ENCODE data around the gene ADAM11.

- no peak for TF ChIP-seq CTCF (IDR thresholded peaks at IDR 0.05 in 2 of 3, conservative IDR thresholded peaks at IDR 0.05 in 1 of 3; ENCODE audit: insufficient read depth in 2 of 3, low read depth in 1 of 3, low read length in 3 of 3)
- TF ChIP-seq, protein P1, sequence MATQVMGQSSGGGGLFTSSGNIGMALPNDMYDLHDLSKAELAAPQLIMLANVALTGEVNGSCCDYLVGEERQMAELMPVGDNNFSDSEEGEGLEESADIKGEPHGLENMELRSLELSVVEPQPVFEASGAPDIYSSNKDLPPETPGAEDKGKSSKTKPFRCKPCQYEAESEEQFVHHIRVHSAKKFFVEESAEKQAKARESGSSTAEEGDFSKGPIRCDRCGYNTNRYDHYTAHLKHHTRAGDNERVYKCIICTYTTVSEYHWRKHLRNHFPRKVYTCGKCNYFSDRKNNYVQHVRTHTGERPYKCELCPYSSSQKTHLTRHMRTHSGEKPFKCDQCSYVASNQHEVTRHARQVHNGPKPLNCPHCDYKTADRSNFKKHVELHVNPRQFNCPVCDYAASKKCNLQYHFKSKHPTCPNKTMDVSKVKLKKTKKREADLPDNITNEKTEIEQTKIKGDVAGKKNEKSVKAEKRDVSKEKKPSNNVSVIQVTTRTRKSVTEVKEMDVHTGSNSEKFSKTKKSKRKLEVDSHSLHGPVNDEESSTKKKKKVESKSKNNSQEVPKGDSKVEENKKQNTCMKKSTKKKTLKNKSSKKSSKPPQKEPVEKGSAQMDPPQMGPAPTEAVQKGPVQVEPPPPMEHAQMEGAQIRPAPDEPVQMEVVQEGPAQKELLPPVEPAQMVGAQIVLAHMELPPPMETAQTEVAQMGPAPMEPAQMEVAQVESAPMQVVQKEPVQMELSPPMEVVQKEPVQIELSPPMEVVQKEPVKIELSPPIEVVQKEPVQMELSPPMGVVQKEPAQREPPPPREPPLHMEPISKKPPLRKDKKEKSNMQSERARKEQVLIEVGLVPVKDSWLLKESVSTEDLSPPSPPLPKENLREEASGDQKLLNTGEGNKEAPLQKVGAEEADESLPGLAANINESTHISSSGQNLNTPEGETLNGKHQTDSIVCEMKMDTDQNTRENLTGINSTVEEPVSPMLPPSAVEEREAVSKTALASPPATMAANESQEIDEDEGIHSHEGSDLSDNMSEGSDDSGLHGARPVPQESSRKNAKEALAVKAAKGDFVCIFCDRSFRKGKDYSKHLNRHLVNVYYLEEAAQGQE (IDR thresholded peaks at IDR 0.05; ENCODE audit: borderline replicate concordance) = no peak
- TF ChIP-seq, protein P1 (CRISPR knock-in tag; IDR thresholded peaks at IDR 0.05; ENCODE audit: low read depth) = no peak
- TF ChIP-seq SP1 (CRISPR knock-in tag; IDR thresholded peaks at IDR 0.05) = no peak
- TF ChIP-seq, protein P2, sequence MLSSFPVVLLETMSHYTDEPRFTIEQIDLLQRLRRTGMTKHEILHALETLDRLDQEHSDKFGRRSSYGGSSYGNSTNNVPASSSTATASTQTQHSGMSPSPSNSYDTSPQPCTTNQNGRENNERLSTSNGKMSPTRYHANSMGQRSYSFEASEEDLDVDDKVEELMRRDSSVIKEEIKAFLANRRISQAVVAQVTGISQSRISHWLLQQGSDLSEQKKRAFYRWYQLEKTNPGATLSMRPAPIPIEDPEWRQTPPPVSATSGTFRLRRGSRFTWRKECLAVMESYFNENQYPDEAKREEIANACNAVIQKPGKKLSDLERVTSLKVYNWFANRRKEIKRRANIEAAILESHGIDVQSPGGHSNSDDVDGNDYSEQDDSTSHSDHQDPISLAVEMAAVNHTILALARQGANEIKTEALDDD (IDR thresholded peaks at IDR 0.05) = no peak
- TF ChIP-seq MXI1 (IDR thresholded peaks at IDR 0.05; ENCODE audit: low read depth, low read length) = no peak
- no peak for TF ChIP-seq MYC (IDR thresholded peaks at IDR 0.05; ENCODE audit: low read depth, low read length)
- no peak for TF ChIP-seq MYC (CRISPR knock-in tag; IDR thresholded peaks at IDR 0.05; ENCODE audit: borderline replicate concordance, low read depth)
- no peak for TF ChIP-seq ESRRA (IDR thresholded peaks at IDR 0.05; ENCODE audit: borderline replicate concordance, low read depth)
- no peak for TF ChIP-seq PTBP1 (IDR thresholded peaks at IDR 0.05; ENCODE audit: low read depth, low read length)
- no peak for TF ChIP-seq ZNF324 (CRISPR knock-in tag; IDR thresholded peaks at IDR 0.05)
- TF ChIP-seq CBX8 (IDR thresholded peaks at IDR 0.05; ENCODE audit: borderline replicate concordance, extremely low read depth, low read depth, low read length, poor library complexity, severe bottlenecking) = no peak
- TF ChIP-seq SIN3B (IDR thresholded peaks at IDR 0.05; ENCODE audit: low read depth) = no peak
- TF ChIP-seq MAFF (IDR thresholded peaks at IDR 0.05; ENCODE audit: low read length) = no peak
- no peak for TF ChIP-seq SMAD4 (CRISPR knock-in tag; conservative IDR thresholded peaks at IDR 0.05)
- no peak for TF ChIP-seq ZNF644 (tag; IDR thresholded peaks at IDR 0.05; ENCODE audit: low read depth)
Measured at GRCh38 chr17:44788139-44788538, 29.4 kb downstream of the ADAM11 start.
